Measurements from ENCODE around the gene SCARB2.

Gene SCARB2

DNA sequence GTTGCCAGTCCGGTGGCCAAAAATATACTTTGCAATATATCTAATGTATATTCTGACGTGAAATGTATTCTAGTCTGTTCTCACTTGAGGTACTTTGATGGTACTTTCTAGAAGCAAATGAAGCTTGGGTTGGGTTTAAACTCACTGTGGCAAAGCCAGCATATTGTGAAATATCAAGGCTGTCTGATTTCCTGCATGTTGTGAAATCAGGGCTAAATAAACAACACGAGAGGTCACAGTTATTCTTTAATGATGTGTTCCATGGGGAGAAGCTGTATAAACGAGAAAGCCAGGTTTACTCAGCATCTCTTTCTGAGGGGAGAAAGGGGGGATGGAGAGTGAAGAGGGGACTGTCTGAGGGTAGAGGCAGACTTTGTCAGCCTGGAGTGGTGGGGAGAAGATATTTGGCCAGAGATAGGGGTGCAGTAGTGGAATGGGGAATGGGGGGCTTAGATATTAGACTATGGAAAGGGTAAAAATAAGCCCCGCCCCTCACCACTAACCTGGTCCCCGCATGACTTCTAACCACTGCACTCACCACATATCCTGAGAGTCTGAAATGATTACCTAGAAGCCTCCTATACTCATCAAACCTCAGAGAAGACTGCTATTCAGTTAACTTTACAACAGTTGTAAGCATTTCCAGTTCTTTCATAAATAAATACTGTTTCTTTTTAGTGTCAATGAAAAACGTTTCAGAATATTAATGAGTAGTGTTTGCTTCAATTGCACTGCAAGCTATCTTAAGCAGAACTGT is 5.9 kb upstream of the SCARB2 start:
- DNase-seq: no peak

DNA sequence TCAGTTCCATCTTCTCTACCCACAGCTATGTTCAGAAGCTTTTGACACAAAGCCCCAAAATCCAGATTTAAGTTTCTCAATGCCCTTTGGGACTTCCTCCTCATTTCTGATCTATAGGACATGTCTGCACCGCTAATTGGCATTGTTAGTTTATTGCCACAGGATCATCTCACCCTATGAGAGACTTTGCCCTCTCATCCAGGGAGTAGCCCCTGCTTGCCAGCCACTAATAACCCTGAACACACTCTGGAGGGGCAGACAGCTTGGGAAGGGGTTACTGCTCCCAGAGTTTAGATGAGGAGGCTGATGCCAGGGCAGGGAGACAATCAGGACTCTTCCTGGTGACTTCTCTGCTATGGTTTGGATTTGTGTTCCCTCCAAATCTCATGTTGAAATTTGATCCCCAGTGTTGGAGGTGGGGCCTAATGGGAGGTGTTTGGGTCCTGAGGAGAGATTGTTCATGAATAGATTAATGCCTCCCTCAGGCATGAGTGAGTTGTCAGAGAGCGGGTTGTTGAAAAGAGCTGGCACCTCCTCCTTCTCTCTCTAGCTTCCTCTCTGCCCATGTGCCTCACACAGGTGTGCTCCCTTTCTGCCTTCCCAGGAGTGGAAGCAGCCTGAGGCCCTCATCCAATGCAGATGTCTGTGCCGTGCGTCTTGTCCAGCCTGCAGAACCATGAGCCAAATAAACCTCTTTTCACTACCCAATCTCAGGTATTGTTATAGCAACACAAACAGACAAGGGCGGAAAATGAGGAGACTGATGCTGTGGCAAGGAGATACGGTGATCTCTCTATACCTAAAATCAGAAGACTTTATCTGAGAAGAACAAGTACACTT is 3.6 kb upstream of the SCARB2 start:
- DNase-seq: no peak

DNA sequence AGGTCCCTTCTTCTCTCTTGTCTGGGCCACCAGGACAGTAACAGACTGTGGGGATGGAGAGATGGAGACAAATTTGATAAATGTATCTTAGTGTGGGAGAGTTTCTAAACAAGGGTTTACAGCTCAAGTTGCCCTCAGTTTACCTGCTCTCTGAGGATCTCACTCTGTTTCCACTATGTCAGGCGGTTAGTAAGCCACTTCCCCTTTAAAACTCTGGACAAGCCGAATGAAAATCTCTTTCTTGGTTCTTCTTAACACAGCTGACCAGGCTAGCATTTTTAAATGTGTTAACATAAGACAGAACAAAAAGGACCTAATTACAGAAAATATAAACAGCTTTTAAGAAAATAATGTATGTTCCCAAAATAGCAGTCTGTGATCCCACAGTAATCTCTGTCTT is 2.9 kb upstream of the SCARB2 start:
- no peak for DNase-seq

DNA sequence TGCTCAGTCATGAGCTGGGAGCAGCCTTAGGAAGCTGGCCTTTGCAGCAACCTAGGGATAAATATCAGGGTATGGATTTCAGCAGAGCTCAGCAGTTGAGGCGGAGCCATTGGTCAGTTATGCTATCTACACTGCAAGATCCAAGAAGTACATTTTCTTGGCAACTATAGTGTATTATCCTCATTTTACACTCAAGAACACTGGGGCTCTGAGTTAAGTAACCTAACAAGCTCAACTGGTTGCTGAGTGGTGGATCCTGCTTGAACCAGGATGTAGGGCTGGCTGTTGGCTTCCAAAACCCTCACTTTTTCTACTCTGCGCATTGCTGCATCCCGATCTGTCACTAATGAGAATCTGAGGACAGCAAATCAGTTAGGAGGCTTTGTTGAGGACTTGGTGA is 1.5 kb upstream of the SCARB2 start:
- DNase-seq: no peak

DNA sequence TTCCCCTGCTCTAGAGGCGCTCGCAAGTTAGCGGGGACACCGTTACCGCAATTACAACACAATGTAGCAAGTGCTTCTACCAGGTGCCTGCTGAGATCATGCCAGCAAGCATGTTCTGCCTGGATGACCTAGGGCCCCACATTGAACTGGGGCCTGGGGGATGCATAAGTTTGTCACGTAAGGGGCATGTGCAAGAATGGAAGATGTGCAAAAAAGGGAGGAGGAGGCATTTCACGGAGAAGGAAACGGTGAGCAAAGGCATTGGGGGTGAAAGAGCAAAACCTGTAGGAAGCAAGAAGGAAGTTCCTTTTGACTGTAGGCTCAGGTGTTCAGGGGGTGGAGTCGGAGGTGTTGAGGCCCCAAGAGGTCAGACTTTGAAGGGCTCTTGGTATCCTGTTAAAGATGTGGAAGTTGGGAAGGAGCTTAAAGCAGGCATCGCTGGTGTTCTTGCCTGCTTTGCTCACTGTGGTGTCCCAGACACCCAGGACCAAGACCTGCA is 602 bp upstream of the SCARB2 start:
- no peak for DNase-seq

DNA sequence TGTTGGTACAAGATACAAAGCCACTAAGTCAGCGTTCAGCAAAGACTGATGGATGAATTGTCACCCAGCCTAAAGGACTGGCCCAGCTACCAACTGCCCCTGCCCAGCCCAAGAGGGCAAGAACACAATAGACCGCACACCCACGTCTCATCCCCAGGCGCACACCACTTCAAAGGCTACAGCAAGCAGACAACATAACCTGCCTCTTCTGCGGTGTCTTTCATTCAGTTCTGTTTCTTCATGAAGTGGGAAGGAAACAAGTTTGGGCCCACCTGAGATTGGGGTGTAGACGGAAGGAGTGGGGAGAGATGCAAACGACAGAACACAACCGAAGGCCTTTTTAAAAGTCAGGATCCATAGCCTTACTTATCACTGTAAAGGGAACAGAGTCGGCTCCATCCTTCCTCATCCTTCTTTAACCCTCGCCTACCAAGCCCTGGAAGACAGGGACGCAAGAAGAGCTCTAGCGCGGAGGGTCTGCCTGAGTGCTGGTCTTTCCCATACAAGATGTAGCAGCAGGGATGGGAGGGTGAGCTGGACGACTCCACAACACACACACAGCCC is 691 bp downstream of the SCARB2 start:
- peak; percentile 47 for DNase-seq

DNA sequence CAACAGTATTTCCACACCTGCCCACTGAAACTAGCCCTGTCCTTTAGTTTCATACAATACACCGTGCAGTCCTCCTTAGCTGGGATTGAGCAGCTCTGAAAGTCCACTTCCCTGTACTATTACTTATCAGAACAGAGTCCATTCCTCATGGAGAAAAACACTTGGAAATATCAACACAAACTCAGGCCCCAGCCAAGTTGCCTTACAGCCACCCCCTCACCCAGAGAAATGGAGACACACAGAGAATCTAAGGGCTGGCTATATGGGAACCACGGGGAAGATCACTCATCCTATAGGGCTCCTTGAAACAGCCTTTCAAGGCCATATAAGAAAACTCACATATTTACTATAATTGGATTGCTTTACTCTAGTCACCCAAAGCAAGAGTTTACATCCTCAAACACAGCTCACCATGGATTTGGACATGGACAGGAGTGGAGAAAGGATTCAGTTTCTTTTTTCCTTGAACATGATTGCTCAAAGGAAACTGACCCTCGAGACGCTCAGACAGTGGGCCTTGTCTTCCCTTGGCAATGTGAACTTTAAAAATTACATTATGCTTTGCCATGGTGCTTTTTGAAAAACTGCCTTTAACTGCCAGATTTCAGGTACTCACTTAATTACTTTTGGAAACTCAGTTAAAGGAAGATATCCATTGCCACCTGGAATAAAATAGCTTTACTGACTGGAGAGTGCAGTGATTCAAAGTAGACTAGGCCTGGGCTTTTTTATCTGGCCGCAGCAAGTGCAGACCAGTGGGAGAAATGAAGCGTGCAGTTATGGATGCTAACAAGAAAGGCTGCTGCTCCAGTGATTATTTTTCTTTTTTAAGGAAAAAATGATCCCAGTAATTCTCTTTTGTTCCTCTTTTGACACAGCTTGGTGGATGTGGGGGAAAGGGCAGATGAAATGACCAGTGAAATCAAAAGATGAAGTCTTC is 1.6 kb downstream of the SCARB2 start:
- no peak for DNase-seq

DNA sequence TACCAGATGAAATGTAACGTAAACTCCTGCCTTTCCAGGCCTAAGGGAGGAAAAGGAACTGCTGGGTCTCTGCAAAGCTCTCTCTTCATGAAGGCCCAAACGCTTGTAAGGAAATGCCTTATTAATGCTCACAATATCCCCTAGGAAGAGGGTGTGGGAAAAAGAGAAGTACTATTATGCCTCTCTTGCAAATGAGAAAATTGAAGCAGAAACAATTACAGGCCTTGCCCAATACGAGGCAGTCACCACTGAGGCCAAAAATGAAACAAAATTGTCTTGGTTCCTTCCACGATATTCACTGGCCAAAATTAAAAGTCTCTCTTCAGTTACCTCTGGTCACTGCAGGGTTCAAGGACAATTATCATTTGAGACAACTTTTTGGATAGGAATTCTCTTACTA is 3.2 kb downstream of the SCARB2 start:
- DNase-seq: no peak

DNA sequence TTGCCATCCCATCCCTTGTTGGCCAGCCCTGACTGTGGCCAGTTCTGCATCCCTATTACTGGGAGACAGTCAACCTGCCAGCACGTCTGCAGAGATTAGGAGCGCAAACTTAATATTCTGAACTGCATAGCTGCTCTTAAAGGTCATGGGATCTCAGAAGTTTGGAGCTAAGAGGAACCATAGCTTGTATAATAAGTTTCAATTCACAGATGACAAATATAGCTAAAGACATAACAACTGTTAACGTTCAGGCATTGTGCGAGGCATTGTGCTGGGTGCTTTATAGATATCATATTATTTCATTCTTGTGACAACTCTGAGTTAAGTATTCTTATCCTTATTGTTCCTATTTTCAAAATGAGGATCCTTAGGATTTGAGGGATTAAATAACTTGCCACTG is 3.7 kb downstream of the SCARB2 start:
- DNase-seq: no peak

DNA sequence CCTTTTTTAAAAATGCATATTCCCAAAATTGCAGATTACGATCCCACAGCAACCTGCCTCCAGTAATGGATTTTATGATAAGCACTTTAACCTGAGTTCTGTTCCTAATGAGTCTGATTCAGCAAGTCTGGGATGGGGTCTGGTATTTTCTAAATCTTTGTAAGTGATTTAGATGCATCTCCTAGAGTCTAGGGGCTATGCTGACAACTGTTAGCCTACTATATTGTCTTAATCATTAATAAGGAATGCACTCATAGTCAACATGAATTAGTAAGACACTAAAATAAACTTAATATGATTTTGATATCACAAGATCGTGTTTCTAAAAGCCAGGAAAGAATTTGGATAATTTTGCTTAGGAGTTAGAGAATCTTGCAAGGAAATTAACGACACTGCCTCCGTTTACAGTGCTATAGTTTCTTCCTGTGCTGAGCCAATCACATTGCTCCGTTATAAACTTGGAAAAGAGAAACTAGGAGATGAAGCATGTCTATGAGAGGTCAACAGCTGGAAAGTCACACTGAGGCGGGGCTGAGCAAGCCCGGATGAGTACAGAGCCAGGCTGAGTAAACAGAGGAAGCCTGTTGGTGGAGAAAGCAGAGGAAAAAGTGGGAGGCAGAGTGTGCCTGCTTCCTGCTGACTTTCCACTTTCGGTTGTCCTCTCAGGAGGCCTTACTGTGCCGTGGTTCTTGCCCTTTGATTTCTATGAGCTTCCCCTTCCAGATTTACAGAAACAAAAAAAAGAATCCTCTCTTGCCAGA is 5.4 kb downstream of the SCARB2 start:
- no peak for DNase-seq

DNA sequence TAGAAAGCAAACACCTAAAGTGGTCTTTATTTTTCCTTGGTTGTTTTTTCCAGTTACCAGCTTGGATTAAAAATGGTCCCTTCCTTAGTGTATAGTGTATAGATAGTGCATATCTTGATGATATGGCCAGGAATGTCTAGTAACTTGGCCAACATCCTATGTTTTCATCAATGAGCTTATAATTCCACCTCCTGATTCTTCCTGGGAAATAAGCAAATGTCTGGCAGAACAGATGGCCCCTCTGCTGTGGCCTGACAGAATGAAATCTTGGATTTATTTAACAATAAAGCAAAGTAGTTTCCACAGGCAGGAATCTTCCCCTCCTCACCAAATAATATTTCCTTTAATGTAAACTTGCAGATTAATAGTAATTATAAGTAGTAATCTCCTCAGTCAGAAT is 6.1 kb downstream of the SCARB2 start:
- DNase-seq: no peak

DNA sequence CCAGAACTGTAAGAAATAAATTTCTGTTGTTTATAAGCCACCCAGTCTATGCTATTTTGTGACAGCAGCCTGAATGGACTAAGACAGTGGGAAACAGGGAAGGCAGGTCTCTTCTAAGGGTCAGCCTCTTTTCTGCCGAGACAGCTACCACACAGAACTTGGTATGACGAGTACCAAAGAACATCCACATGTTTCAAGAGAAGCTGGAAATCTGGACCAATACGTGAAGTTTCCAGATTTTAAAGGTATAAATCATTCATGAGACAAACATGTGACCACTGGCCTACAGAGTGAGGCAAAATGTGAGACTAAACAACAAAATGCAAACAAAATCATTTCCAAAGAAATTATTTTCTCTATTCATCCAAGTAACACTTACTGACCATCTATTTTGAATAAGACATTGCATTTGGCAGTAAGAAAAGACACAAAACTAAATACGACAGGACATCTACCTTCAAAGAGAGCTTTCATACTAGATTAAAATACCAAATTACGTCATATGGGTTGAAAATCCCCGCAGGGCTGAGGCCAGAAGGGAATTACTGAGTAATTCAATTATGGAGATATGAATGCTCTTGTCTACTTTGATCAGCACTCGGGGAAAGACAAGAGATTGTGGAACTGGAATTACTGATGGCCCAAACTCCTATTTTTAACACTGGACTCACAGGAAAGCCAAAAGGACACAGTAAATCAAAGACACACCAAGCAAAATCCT is 7.2 kb downstream of the SCARB2 start:
- DNase-seq: no peak

DNA sequence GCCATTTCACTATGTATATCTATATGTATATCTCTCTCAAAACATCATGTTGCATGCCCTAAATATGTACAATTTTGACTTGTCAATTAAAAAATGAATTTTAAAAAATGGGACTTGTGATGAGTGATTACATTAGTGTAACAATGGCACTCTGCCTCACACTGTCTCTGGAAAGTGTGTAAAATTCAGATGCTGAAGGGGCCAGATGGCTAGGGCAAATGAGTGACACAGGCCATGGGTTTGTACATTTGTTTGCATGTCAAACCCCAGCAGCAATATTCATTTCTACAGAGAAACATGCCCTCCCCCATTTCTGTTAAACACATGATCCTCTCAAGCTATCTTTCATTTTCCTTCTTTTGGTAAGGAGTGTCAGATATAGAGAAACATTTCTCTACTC is 8.1 kb downstream of the SCARB2 start:
- DNase-seq: no peak

DNA sequence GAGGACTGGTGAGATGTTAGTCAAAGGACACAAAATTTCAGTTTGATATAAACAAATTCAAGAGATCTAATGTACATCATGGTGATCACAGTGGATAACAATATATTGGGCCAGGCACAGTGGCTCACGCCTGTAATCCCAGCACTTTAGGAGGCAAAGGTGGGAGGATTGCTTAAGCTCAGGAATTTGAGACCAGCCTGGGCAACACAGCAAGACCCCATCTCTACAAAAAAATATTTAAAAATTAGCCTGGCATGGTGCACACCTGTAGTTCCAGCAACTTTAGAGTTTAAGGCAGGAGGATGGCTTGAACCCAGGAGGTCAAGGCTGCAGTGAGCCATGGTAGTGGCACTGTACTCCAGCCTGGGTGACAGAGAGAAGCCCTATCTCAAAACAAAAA is 8.7 kb downstream of the SCARB2 start:
- no peak for DNase-seq

DNA sequence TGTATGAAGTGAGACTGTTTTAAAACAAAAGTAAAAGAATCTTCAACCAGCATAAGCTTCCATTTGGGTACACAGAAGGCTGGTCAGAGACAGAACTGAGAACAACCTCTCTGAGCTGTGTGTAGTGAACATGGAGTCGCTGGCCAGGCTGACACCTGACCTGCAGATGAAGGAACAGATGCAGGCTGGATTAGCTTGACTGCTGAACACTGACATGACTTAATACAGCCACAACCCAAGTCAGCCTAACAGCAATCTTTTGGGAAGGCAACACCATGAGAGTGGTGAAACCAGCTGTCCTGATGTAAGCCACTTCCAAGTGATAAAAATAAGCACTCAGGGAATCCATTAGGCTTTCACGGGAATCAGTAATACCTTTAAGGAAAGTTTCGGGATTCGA is 10.1 kb downstream of the SCARB2 start:
- DNase-seq: no peak

DNA sequence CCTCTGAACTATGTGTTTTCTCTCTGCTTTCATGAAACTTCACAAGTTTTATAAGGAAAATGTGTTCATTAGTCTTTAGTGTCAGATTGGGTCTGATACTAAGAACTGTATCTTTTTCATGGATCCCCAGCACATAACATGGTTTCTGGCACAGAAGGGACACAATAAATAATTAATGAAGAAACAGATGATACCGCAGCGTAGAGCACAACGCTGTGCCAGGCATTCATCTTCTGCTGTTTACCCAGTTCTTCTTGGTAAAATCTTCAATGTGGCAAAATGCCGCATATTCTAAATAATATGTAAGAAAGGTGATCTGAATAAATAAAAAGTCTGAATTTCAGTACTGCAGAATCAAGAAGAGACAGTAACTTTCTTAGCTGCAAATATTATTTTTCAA is 12.3 kb downstream of the SCARB2 start:
- no peak for DNase-seq

DNA sequence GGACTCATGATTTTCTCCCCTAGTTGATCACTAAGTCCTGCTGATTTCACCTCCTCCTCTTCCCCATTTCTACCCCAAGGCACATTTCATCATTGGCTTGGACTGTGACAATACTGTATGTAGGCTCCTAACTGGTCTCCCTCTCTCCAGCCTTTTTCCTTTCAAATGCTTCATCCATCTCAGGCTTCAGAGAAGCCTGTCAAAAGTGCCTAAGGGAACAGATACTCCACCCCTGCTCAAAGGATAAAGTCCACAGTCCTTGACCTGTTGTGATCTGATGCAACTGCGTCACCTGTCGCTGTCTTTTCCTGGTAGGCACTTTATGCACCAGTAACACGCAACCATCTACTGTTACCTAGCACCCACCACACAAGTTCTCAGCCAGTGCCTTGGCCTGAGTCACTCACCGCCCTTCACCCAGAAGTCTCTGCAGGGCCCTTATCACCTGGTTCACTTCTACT is 12.8 kb downstream of the SCARB2 start:
- DNase-seq: peak; percentile 42

DNA sequence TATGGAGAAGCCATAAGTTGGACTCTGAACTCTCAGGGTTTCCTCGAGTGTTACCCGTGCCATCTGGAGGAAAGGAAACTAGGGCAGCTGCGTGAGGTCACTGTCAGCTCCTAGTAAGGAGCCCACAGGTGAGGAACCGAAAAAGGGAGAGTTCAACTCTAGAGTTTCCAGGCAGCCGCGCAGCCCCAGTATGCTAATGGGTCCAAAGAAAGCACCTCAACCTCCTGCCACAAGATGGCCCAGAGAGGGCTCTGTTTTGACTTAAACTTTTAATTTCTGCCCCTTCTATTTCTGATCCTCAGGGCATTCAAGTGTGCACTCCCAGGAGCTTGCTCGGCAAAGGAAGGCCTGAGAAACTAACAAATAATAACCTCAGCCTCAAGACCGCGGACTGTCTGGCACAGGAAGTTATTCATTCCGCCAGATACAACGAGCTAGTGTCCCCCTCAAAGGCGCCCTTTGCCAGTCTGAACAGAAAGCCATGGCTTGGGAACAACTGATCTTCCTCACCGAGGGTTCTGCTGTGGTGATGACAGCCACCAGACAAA is 13.9 kb downstream of the SCARB2 start:
- peak; percentile 32 for DNase-seq

DNA sequence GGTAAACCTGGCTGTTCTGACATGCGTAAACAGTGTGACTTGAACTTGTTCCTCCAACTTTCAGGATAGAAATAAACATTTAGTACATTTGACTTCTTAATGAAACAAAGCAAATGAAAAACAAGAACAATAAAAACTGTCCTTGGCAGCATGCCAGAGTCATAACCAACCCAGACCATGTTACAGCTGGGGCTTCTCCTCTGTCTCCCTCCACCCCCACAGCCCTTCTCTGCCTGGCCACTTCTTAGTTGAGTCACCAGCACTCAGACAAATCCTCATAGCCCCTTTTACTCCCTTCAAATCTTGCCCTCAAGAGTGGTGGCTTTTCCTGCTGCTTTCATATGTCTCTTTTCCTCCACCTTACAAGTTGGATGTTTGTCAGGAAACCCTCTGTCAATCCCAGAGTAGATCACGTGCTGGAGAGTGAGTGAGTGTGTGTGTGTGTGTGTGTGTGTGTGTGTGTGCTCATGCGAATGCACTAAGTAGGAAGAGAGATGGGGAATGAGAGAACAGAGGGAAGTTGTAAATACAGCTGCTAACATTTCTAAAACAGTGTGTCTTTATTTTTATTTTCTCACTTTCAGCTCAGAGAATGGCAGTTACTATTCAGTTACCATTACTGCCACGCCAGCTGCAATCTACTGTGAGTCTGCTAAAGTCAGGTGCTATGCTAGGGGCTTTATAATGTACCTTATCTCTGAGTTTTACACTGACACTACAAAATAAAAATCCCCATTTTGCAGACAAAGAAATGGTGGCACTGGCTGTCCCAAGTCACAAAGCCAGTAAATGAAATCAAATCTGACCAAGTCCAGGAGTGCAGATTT is 15.0 kb downstream of the SCARB2 start:
- DNase-seq: peak; percentile 65

DNA sequence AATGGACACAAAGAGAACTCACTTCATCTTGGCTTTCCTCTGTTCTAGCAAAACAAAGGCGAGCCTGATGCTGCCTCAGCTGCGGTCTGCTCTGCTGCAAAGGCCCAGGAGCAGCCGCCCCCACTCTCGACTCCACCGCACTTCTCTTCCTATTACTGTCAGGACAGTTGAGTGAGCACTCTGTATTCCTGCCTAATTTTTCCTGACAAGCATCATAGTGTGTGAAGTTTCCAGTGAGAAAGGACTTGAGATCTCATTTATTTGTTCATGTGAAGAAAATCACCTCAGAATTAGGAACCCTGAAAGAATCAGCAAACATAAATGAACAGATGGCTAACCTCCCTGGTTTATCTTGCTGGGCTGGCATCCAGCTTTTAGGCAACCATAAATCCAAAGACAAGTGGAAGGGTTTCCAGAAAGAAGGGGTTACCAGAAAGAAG is 15.6 kb downstream of the SCARB2 start:
- peak; percentile 48 for DNase-seq

Data from activated CD4-positive, alpha-beta T cell treated with anti-CD3 and anti-CD28 coated beads for 48 hours (primary cell).